Astrocyte (in vitro differentiated cells and primary cell): Measurements from ENCODE around the gene ARCN1. TPM values are rescaled to one million over a fixed set of nuclear protein-coding genes. Genes with fewer than 3 reads are reported as not detected.
"Not testable (repeated sequence)": the region's sequence is repeated elsewhere in the genome, so short reads cannot be mapped to it uniquely, and the experiment has no call there.

ENCODE experiments used
- DNase-seq: peaks from one replicate; pipeline ENCODE4 v3.0.0-alpha.2; 2010; ENCODE audit warnings: low read depth
- FAIRE-seq: peaks from 2 replicates; lab custom pipeline; 2011; peaks lifted over from hg19 to GRCh38; lab: Jason Lieb, UNC
- H2AFZ ChIP-seq: 2 replicates; pipeline ENCODE4 v1.6.0; 2012; ENCODE audit warnings: low read depth, low read length, inconsistent platforms
- H3K27ac ChIP-seq: 2 replicates; pipeline ENCODE4 v1.5.1; 2011; ENCODE audit warnings: low read depth, low read length, inconsistent platforms
- H3K27me3 ChIP-seq: 2 replicates; pipeline ENCODE4 v1.6.0; 2011; ENCODE audit warnings: low read length, inconsistent platforms; ENCODE audit not compliant: insufficient read depth
- H3K36me3 ChIP-seq: 2 replicates; pipeline ENCODE4 v1.5.1; 2011; ENCODE audit warnings: low read length, inconsistent platforms; ENCODE audit not compliant: insufficient read depth
- H3K4me1 ChIP-seq: 2 replicates; pipeline ENCODE4 v1.5.1; 2011; ENCODE audit warnings: low read length, inconsistent platforms; ENCODE audit not compliant: insufficient read depth
- H3K4me2 ChIP-seq: 2 replicates; pipeline ENCODE4 v1.6.0; 2012; ENCODE audit warnings: low read length, inconsistent platforms
- H3K4me3 ChIP-seq: 2 replicates; pipeline ENCODE4 v1.5.1; 2011; ENCODE audit warnings: low read depth, mild to moderate bottlenecking, low read length, inconsistent platforms; ENCODE audit not compliant: insufficient read depth
- H3K79me2 ChIP-seq: 2 replicates; pipeline ENCODE4 v1.6.0; 2012; ENCODE audit warnings: mild to moderate bottlenecking, low read length, inconsistent platforms; ENCODE audit not compliant: insufficient read depth
- H3K9ac ChIP-seq: 2 replicates; pipeline ENCODE4 v1.6.0; 2012; ENCODE audit warnings: mild to moderate bottlenecking, low read length, inconsistent platforms
- H3K9me3 ChIP-seq: 2 replicates; pipeline ENCODE4 v1.5.1; 2012; ENCODE audit warnings: low read depth, mild to moderate bottlenecking, low read length, inconsistent platforms; ENCODE audit not compliant: insufficient read depth
- H4K20me1 ChIP-seq: 2 replicates; pipeline ENCODE4 v1.6.0; 2012; ENCODE audit warnings: low read length, inconsistent platforms; ENCODE audit not compliant: insufficient read depth
- H3K27ac Mint-ChIP-seq: one replicate; pipeline ENCODE4 v1.8.0; 2021; ENCODE audit warnings: mild to moderate bottlenecking, mixed read lengths; ENCODE audit not compliant: unreplicated experiment
- H3K27me3 Mint-ChIP-seq: one replicate; pipeline ENCODE4 v1.8.0; 2021; ENCODE audit warnings: low read depth, mixed read lengths; ENCODE audit not compliant: unreplicated experiment
- H3K36me3 Mint-ChIP-seq: one replicate; pipeline ENCODE4 v1.8.0; 2021; ENCODE audit warnings: low read depth, mixed read lengths; ENCODE audit not compliant: unreplicated experiment
- H3K4me1 Mint-ChIP-seq: one replicate; pipeline ENCODE4 v1.8.0; 2021; ENCODE audit warnings: low read depth, mixed read lengths; ENCODE audit not compliant: unreplicated experiment
- H3K4me3 Mint-ChIP-seq: one replicate; pipeline ENCODE4 v1.8.0; 2021; ENCODE audit warnings: mild to moderate bottlenecking, moderate library complexity, mixed read lengths; ENCODE audit not compliant: unreplicated experiment
- H3K9me3 Mint-ChIP-seq: one replicate; pipeline ENCODE4 v1.8.0; 2021; ENCODE audit warnings: mild to moderate bottlenecking, mixed read lengths; ENCODE audit not compliant: unreplicated experiment
- EZH2 ChIP-seq: IDR thresholded peaks from 2 replicates; pipeline ENCODE4 v1.6.1; 2012; ENCODE audit warnings: mild to moderate bottlenecking, low read length, inconsistent platforms; ENCODE audit not compliant: insufficient read depth
- total RNA-seq: library from RNA; stranded (reverse); gene quantifications from 2 replicates; pipeline ENCODE4 v1.2.1, GENCODE V29; 2021
- TF ChIP-seq, protein P1 (sequence below): IDR thresholded peaks from 2 replicates; pipeline ENCODE4 v1.5.1; 2011; ENCODE audit warnings: low read depth, mild to moderate bottlenecking, inconsistent platforms, low read length, moderate library complexity; ENCODE audit not compliant: insufficient read depth

ARCN1 gene
- total RNA-seq, 1 donor from 2014 or later = 255 TPM

DNA sequence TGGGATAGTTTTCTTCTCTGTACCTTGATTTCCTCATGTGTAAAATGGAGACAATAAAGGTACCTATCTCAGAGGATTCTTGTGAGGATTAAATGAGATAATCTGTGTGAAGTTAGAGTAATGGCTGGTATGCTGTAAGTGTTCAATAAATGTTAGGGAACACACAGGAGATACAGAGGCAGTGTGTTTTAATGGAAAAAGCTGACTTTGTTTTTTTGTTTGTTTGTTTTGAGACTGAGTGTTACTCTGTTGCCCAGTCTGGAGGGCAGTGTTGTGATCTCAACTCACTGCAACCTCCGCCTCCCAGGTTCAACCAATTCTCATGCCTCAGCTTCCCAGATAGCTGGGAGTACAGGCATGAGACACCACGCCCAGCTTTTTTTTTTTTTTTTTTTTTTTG lies 2.5 kb upstream of the ARCN1 start:
- H3K9me3 ChIP-seq = no peaks in the 10 kb centered on the region
- peaks cover 10% of the 10 kb centered on the region for H3K4me1 ChIP-seq
- no peak overlapping the region for H3K4me3 ChIP-seq
- Mint-ChIP-seq H3K27ac (no peak overlapping the region), H3K36me3 (no peaks in the 10 kb centered on the region), H3K9me3 (no peaks in the 10 kb centered on the region), H3K4me3 (no peak overlapping the region), H3K27me3 (no peaks in the 10 kb centered on the region), H3K4me1 (peaks cover 4% of the 10 kb centered on the region)
- DNase-seq (no peak), FAIRE-seq (no peak)
- H3K27me3 ChIP-seq = no peaks in the 10 kb centered on the region
- peaks cover 19% of the 10 kb centered on the region for H4K20me1 ChIP-seq
- H3K4me2 ChIP-seq = no peak overlapping the region
- no peak overlapping the region for H3K27ac ChIP-seq
- H3K79me2 ChIP-seq = peaks cover 33% of the 10 kb centered on the region
- H2AFZ ChIP-seq = no peak overlapping the region
- no peak overlapping the region for H3K9ac ChIP-seq
- no peak for TF ChIP-seq EZH2
- TF ChIP-seq, protein P1, sequence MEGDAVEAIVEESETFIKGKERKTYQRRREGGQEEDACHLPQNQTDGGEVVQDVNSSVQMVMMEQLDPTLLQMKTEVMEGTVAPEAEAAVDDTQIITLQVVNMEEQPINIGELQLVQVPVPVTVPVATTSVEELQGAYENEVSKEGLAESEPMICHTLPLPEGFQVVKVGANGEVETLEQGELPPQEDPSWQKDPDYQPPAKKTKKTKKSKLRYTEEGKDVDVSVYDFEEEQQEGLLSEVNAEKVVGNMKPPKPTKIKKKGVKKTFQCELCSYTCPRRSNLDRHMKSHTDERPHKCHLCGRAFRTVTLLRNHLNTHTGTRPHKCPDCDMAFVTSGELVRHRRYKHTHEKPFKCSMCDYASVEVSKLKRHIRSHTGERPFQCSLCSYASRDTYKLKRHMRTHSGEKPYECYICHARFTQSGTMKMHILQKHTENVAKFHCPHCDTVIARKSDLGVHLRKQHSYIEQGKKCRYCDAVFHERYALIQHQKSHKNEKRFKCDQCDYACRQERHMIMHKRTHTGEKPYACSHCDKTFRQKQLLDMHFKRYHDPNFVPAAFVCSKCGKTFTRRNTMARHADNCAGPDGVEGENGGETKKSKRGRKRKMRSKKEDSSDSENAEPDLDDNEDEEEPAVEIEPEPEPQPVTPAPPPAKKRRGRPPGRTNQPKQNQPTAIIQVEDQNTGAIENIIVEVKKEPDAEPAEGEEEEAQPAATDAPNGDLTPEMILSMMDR = no peak
- peaks cover 3% of the 10 kb centered on the region for H3K36me3 ChIP-seq

GRCh38 chr11:118570787-118571186 lies 1.4 kb upstream of the ARCN1 start:
- Mint-ChIP-seq H3K27me3 (no peaks in the 10 kb centered on the region), H3K4me3 (peak overlapping the region; percentile 96), H3K36me3 (no peaks in the 10 kb centered on the region), H3K4me1 (peaks cover 8% of the 10 kb centered on the region), H3K27ac (no peak overlapping the region), H3K9me3 (no peaks in the 10 kb centered on the region)
- Histone ChIP-seq H3K4me2 (no peak overlapping the region), H3K9ac (no peak overlapping the region), H3K4me1 (peaks cover 12% of the 10 kb centered on the region), H3K27me3 (no peaks in the 10 kb centered on the region), H4K20me1 (peaks cover 30% of the 10 kb centered on the region), H3K9me3 (no peaks in the 10 kb centered on the region), H3K4me3 (no peak overlapping the region), H3K79me2 (peaks cover 44% of the 10 kb centered on the region), H2AFZ (no peak overlapping the region), H3K36me3 (peaks cover 3% of the 10 kb centered on the region), H3K27ac (no peak overlapping the region)
- no peak for DNase-seq
- no peak for TF ChIP-seq EZH2
- TF ChIP-seq, protein P1 = no peak
- FAIRE-seq = no peak

DNA sequence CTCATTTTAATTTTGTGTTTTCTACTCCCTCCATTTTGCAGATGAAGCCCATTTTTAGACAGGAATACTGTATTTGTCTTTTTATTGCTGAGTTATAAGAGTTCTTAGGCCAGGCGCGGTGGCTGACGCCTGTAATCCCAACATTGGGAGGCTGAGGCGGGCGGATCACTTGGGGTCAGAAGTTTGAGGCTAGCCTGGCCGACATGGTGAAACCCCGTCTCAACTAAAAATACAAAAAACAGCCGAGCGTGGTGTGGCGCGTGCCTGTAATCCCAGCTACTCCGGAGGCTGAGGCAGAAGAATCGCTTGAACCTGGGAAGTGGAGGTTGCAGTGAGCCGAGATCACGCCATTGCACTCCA lies 528 bp upstream of the ARCN1 start:
- H3K27me3 Mint-ChIP-seq, FAIRE-seq, H3K9me3 Mint-ChIP-seq, H3K36me3 Mint-ChIP-seq, H3K9me3 ChIP-seq, H3K27me3 ChIP-seq, DNase-seq, H3K36me3 ChIP-seq: not testable (repeated sequence)
- Histone ChIP-seq H3K4me1 (peaks cover 12% of the 10 kb centered on the region), H3K4me2 (peak overlapping the region; percentile 94), H2AFZ (peak overlapping the region; percentile 56), H3K27ac (peak overlapping the region; percentile 100), H3K4me3 (peak overlapping the region; percentile 93), H3K79me2 (peaks cover 53% of the 10 kb centered on the region), H3K9ac (peak overlapping the region; percentile 100), H4K20me1 (peaks cover 39% of the 10 kb centered on the region)
- Mint-ChIP-seq H3K4me1 (peaks cover 13% of the 10 kb centered on the region), H3K27ac (peak overlapping the region; percentile 99), H3K4me3 (peak overlapping the region; percentile 96)
